ENCODE results near the gene THEMIS.
A peak's percentile ranks its signal among the peaks of the same experiment; 100 is the strongest.

Gene THEMIS

GRCh38 chr6:127859956-127860355 lies 40.9 kb downstream of the THEMIS start:
- in situ Hi-C loops (cut with MboI; ENCODE audit: low pct_unique_long_range_greater_than_20kb, low sequenced_read_pairs, unreplicated experiment) = loop anchor here (25.0 kb wide), 1 partner anchor 477 kb away; no protein-coding TSS in a partner anchor
- no peak for DNase-seq (ENCODE audit: low spot score)
- TF ChIP-seq CTCF (IDR thresholded peaks at IDR 0.05; ENCODE audit: extremely low read depth, insufficient read depth, missing control alignments) = no peak

GRCh38 chr6:127858727-127859391 lies 42.0 kb downstream of the THEMIS start:
- in situ Hi-C loops (cut with MboI; ENCODE audit: low pct_unique_long_range_greater_than_20kb, low sequenced_read_pairs, unreplicated experiment) = loop anchor here (25.0 kb wide), 1 partner anchor 478 kb away; no protein-coding TSS in a partner anchor
- no peak for DNase-seq (ENCODE audit: low spot score)
- no peak for TF ChIP-seq CTCF (IDR thresholded peaks at IDR 0.05; ENCODE audit: extremely low read depth, insufficient read depth, missing control alignments)

- no peak for DNase-seq (ENCODE audit: low spot score)
- no peak for TF ChIP-seq CTCF (IDR thresholded peaks at IDR 0.05; ENCODE audit: extremely low read depth, insufficient read depth, missing control alignments)
- in situ Hi-C loops (cut with MboI; ENCODE audit: low pct_unique_long_range_greater_than_20kb, low sequenced_read_pairs, unreplicated experiment) = loop anchor here (25.0 kb wide), 1 partner anchor 480 kb away; no protein-coding TSS in a partner anchor
Measured at GRCh38 chr6:127857051-127857637, 43.7 kb downstream of the THEMIS start.

GRCh38 chr6:127855542-127856159 lies 45.2 kb downstream of the THEMIS start:
- no peak for DNase-seq (ENCODE audit: low spot score)
- in situ Hi-C loops (cut with MboI; ENCODE audit: low pct_unique_long_range_greater_than_20kb, low sequenced_read_pairs, unreplicated experiment) = loop anchor here (25.0 kb wide), 1 partner anchor 482 kb away; no protein-coding TSS in a partner anchor
- peak; percentile 31 for TF ChIP-seq CTCF (IDR thresholded peaks at IDR 0.05; ENCODE audit: extremely low read depth, insufficient read depth, missing control alignments)

GRCh38 chr6:127854009-127854408 lies 46.8 kb downstream of the THEMIS start:
- DNase-seq (ENCODE audit: low spot score) = no peak
- in situ Hi-C loops (cut with MboI; ENCODE audit: low pct_unique_long_range_greater_than_20kb, low sequenced_read_pairs, unreplicated experiment) = loop anchor here (25.0 kb wide), 1 partner anchor 483 kb away; no protein-coding TSS in a partner anchor
- no peak for TF ChIP-seq CTCF (IDR thresholded peaks at IDR 0.05; ENCODE audit: extremely low read depth, insufficient read depth, missing control alignments)

GRCh38 chr6:127851197-127851596 lies 49.7 kb downstream of the THEMIS start:
- no peak for TF ChIP-seq CTCF (IDR thresholded peaks at IDR 0.05; ENCODE audit: extremely low read depth, insufficient read depth, missing control alignments)
- in situ Hi-C loops (cut with MboI; ENCODE audit: low pct_unique_long_range_greater_than_20kb, low sequenced_read_pairs, unreplicated experiment) = loop anchor here (25.0 kb wide), 1 partner anchor 486 kb away; no protein-coding TSS in a partner anchor
- no peak for DNase-seq (ENCODE audit: low spot score)

All from GM13977 (cell line).